IgD-negative memory B cell (primary cell): ENCODE measurements around the gene FOXRED1. TPM values are rescaled to one million over a fixed set of nuclear protein-coding genes. Genes with fewer than 3 reads are reported as not detected.
A peak's percentile ranks its signal among the peaks of the same experiment; 100 is the strongest.
"Not testable (repeated sequence)": the region's sequence is repeated elsewhere in the genome, so short reads cannot be mapped to it uniquely, and the experiment has no call there.

Experiments
- H3K27ac Mint-ChIP-seq, 3 donors: one replicate each; pipeline ENCODE4 v1.8.0; 2020 to 2022; ENCODE audit warnings: mild to moderate bottlenecking in 3 of 3, mixed read lengths in 3 of 3, moderate library complexity in 1 of 3
- H3K27me3 Mint-ChIP-seq: one replicate; pipeline ENCODE4 v1.8.0; 2021; ENCODE audit warnings: mixed read lengths
- H3K36me3 Mint-ChIP-seq: one replicate; pipeline ENCODE4 v1.8.0; 2020; ENCODE audit warnings: mild to moderate bottlenecking, mixed read lengths
- H3K4me1 Mint-ChIP-seq, 3 donors: one replicate each; pipeline ENCODE4 v1.8.0; 2020 to 2022; ENCODE audit warnings: mixed read lengths in 3 of 3, mild to moderate bottlenecking in 1 of 3
- H3K4me3 Mint-ChIP-seq, 4 donors: one replicate each; pipeline ENCODE4 v1.8.0; 2020 to 2022; ENCODE audit warnings: mild to moderate bottlenecking in 4 of 4, mixed read lengths in 4 of 4, moderate library complexity in 3 of 4
- H3K9me3 Mint-ChIP-seq, 3 donors: one replicate each; pipeline ENCODE4 v1.8.0; 2020 to 2021; ENCODE audit warnings: mixed read lengths in 3 of 3, mild to moderate bottlenecking in 1 of 3
- polyA plus RNA-seq: library from polyadenylated mRNA; unstranded; fragments of 300-500 nt; fragmentation: Illumina TruSeq; gene quantifications from one replicate; pipeline ENCODE4 v1.2.3, GENCODE V29; 2021

The FOXRED1 gene
- polyA plus RNA-seq, 1 donor from 2014 or later = 12.0 TPM

- peak overlapping the region; percentile 4 to 93 (median 89) for H3K27ac Mint-ChIP-seq
- peak overlapping the region; percentile 56 to 98 (median 94) for H3K4me3 Mint-ChIP-seq
- no peaks in the 10 kb centered on the region for H3K27me3 Mint-ChIP-seq
- no peaks in the 10 kb centered on the region for H3K9me3 Mint-ChIP-seq
- H3K36me3 Mint-ChIP-seq = peaks cover 6% of the 10 kb centered on the region
- H3K4me1 Mint-ChIP-seq = peaks cover 24 to 33% (median 24%) of the 10 kb centered on the region in 3 donors
Measured at GRCh38 chr11:126284829-126285228, 15.9 kb downstream of the FOXRED1 start.

GRCh38 chr11:126288237-126288636, 19.3 kb downstream of the FOXRED1 start:
- Mint-ChIP-seq H3K9me3 (no peaks in the 10 kb centered on the region), H3K4me1 (peaks cover 11 to 22% (median 15%) of the 10 kb centered on the region in 3 donors), H3K36me3 (peaks cover 4% of the 10 kb centered on the region), H3K27ac (peak overlapping the region in 1 of 3 donors; percentile 46), H3K4me3 (no peak overlapping the region), H3K27me3 (no peaks in the 10 kb centered on the region)

- Mint-ChIP-seq H3K36me3 (peaks cover 3% of the 10 kb centered on the region), H3K27ac (no peak overlapping the region), H3K27me3 (no peaks in the 10 kb centered on the region), H3K4me3 (no peak overlapping the region), H3K9me3 (no peaks in the 10 kb centered on the region), H3K4me1 (peaks cover 6 to 16% (median 10%) of the 10 kb centered on the region in 3 donors)
Measured at GRCh38 chr11:126290887-126291286, 21.9 kb downstream of the FOXRED1 start.

GRCh38 chr11:126293726-126294125, 24.8 kb downstream of the FOXRED1 start:
- Mint-ChIP-seq H3K9me3 (no peaks in the 10 kb centered on the region), H3K27ac (peak overlapping the region in 1 of 3 donors; percentile 19), H3K36me3 (peaks cover 3% of the 10 kb centered on the region), H3K4me3 (no peak overlapping the region), H3K27me3 (no peaks in the 10 kb centered on the region), H3K4me1 (peaks cover 7 to 10% (median 10%) of the 10 kb centered on the region in 3 donors)

GRCh38 chr11:126297004-126297403, 28.1 kb downstream of the FOXRED1 start:
- Mint-ChIP-seq H3K9me3 (no peaks in the 10 kb centered on the region), H3K36me3 (peaks cover 6% of the 10 kb centered on the region)

GRCh38 chr11:126303623-126304456, 34.9 kb downstream of the FOXRED1 start, which contains the start of gene DCPS:
TSS of gene DCPS (plus strand) at chr11:126304060. CDS start at chr11:126304081, 21 bp downstream.
- Mint-ChIP-seq H3K9me3 (no peaks in the 10 kb centered on the region), H3K4me1 (peaks cover 28 to 31% (median 30%) of the 10 kb centered on the region in 3 donors), H3K4me3 (peak within 1 kb of the TSS; percentile 95 to 99 (median 98)), H3K27me3 (no peaks in the 10 kb centered on the region), H3K36me3 (peaks cover 10% of the 10 kb centered on the region), H3K27ac (peak within 1 kb of the TSS; percentile 87 to 96 (median 94))

More at GRCh38 chr11:126297004-126297403, 28.1 kb downstream of the FOXRED1 start:
- Mint-ChIP-seq H3K27ac (peak overlapping the region in 1 of 3 donors; percentile 57), H3K4me1 (peaks cover 6 to 10% (median 10%) of the 10 kb centered on the region in 3 donors), H3K4me3 (no peak overlapping the region), H3K27me3 (no peaks in the 10 kb centered on the region)

- H3K36me3 Mint-ChIP-seq = peaks cover 7% of the 10 kb centered on the region
- no peaks in the 10 kb centered on the region for H3K9me3 Mint-ChIP-seq
- peaks cover 28 to 31% (median 30%) of the 10 kb centered on the region in 3 donors for H3K4me1 Mint-ChIP-seq
- no peaks in the 10 kb centered on the region for H3K27me3 Mint-ChIP-seq
- peak overlapping the region; percentile 95 to 99 (median 98) for H3K4me3 Mint-ChIP-seq
- H3K27ac Mint-ChIP-seq = peak overlapping the region; percentile 87 to 96 (median 94)
Measured at GRCh38 chr11:126304457-126305075, 35.6 kb downstream of the FOXRED1 start.

GRCh38 chr11:126305699-126306098, 36.7 kb downstream of the FOXRED1 start:
- Mint-ChIP-seq H3K9me3 (no peaks in the 10 kb centered on the region), H3K36me3 (peaks cover 6% of the 10 kb centered on the region), H3K27ac (peak overlapping the region; percentile 70 to 94 (median 84)), H3K4me3 (peak overlapping the region; percentile 76 to 92 (median 78)), H3K27me3 (no peaks in the 10 kb centered on the region), H3K4me1 (peaks cover 28 to 37% (median 35%) of the 10 kb centered on the region in 3 donors)

GRCh38 chr11:126307706-126308105, 38.8 kb downstream of the FOXRED1 start:
- Mint-ChIP-seq H3K27ac (peak overlapping the region in 1 of 3 donors; percentile 16), H3K9me3 (no peaks in the 10 kb centered on the region), H3K27me3 (no peaks in the 10 kb centered on the region), H3K4me1 (peaks cover 31 to 43% (median 40%) of the 10 kb centered on the region in 3 donors), H3K4me3 (peak overlapping the region in 2 of 4 donors; percentile 35 to 61), H3K36me3 (peaks cover 10% of the 10 kb centered on the region)

GRCh38 chr11:126308271-126308671, 39.3 kb downstream of the FOXRED1 start:
- Mint-ChIP-seq H3K36me3 (peaks cover 10% of the 10 kb centered on the region), H3K27me3 (no peaks in the 10 kb centered on the region), H3K4me1 (peaks cover 27 to 37% (median 37%) of the 10 kb centered on the region in 3 donors), H3K9me3 (no peaks in the 10 kb centered on the region), H3K27ac (no peak overlapping the region), H3K4me3 (peak overlapping the region in 1 of 4 donors; percentile 35)

GRCh38 chr11:126308771-126309170, 39.8 kb downstream of the FOXRED1 start:
- H3K36me3 Mint-ChIP-seq = peaks cover 10% of the 10 kb centered on the region

GRCh38 chr11:126310200-126310991, 41.4 kb downstream of the FOXRED1 start:
- Mint-ChIP-seq H3K27ac (peak overlapping the region in 2 of 3 donors; percentile 36 to 56), H3K9me3 (no peaks in the 10 kb centered on the region), H3K27me3 (no peaks in the 10 kb centered on the region), H3K4me3 (peak overlapping the region in 2 of 4 donors; percentile 7 to 26), H3K36me3 (peaks cover 10% of the 10 kb centered on the region), H3K4me1 (peaks cover 24 to 30% (median 25%) of the 10 kb centered on the region in 3 donors)

More at GRCh38 chr11:126308771-126309170, 39.8 kb downstream of the FOXRED1 start:
- not testable (repeated sequence) for H3K27me3 Mint-ChIP-seq, H3K9me3 Mint-ChIP-seq, H3K4me3 Mint-ChIP-seq, H3K27ac Mint-ChIP-seq
- H3K4me1 Mint-ChIP-seq = peaks cover 27 to 36% (median 34%) of the 10 kb centered on the region in 3 donors

GRCh38 chr11:126310992-126311310, 42.0 kb downstream of the FOXRED1 start:
- no peaks in the 10 kb centered on the region for H3K27me3 Mint-ChIP-seq
- H3K27ac Mint-ChIP-seq = peak overlapping the region in 1 of 3 donors; percentile 36
- no peak overlapping the region for H3K4me3 Mint-ChIP-seq
- H3K9me3 Mint-ChIP-seq = no peaks in the 10 kb centered on the region
- H3K4me1 Mint-ChIP-seq = peaks cover 19 to 26% (median 20%) of the 10 kb centered on the region in 3 donors
- peaks cover 12% of the 10 kb centered on the region for H3K36me3 Mint-ChIP-seq
